Measurements from ENCODE around the gene SEC63. TPM values are rescaled to one million over a fixed set of nuclear protein-coding genes. Genes with fewer than 3 reads are reported as not detected.
"Not testable (repeated sequence)": the region's sequence is repeated elsewhere in the genome, so short reads cannot be mapped to it uniquely, and the experiment has no call there.

SEC63 gene, protein sequence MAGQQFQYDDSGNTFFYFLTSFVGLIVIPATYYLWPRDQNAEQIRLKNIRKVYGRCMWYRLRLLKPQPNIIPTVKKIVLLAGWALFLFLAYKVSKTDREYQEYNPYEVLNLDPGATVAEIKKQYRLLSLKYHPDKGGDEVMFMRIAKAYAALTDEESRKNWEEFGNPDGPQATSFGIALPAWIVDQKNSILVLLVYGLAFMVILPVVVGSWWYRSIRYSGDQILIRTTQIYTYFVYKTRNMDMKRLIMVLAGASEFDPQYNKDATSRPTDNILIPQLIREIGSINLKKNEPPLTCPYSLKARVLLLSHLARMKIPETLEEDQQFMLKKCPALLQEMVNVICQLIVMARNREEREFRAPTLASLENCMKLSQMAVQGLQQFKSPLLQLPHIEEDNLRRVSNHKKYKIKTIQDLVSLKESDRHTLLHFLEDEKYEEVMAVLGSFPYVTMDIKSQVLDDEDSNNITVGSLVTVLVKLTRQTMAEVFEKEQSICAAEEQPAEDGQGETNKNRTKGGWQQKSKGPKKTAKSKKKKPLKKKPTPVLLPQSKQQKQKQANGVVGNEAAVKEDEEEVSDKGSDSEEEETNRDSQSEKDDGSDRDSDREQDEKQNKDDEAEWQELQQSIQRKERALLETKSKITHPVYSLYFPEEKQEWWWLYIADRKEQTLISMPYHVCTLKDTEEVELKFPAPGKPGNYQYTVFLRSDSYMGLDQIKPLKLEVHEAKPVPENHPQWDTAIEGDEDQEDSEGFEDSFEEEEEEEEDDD
- total RNA-seq (2014; rRNA removed), result 12.4 and 27.1 TPM in 2 replicates
- polyA plus RNA-seq (2012), result 32.4 TPM

DNA sequence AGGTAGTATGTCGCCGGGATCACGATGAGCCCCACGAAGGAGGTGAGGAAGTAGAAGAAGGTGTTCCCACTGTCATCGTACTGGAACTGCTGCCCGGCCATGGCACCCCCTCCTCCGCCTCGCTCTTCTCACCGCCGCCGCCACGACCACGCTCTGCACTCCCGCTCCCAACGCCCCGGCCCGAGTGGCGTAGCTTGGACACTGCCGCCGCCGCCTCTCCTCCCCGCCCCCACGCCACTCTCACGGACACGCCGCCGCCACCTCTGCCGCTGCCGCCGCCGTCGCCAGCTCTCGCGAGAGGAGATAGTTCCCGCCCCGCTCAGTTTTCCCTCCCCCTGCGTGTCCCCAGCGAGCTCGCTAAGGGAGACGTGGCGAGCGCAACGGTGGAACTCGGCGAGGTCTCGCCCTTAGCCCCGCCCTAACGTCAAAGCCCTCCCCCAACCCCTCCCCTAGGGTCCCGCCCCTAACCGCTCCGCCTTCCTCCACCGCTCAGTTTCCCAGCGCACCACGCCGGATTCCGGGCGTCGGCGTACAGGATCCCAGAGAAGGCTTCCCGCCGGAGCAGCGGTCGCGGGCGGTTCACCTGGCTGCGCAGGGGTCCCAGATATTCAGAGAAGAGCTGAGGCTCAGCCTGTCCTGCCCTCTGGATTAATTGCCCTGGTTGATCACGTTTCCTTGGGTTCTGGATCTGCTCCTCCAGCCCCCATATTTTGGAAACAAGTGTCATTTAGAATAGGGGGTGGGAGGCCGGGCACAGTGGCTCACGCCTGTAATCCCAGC, at the start of gene SEC63:
TSS of gene SEC63 (minus strand) at position 300 of the 780 bp plus-strand sequence. CDS start at position 101, 199 bp downstream.
- peak; percentile 96 for DNase-seq (ENCODE audit: low read depth)

DNA sequence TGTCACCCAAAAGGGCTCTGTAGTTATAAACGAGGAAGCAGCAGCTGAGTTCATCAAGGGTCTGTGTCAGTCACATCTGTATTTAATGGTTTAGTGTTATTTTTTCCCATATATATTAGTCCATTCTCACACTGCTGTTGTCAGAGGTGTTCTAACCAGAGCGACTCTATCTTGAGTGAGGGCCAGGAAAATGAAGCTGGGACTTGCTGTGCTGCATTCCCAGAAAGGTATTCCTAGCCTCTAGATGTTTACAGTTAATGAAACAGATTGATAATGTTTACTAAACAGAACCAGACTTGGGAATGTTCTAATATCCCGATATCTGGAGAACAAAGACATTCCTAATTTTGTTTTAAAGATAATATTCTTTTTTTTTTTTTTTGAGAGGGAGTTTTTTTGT, 48.0 kb upstream of the SEC63 start:
- no peak for DNase-seq (ENCODE audit: low read depth)

DNA sequence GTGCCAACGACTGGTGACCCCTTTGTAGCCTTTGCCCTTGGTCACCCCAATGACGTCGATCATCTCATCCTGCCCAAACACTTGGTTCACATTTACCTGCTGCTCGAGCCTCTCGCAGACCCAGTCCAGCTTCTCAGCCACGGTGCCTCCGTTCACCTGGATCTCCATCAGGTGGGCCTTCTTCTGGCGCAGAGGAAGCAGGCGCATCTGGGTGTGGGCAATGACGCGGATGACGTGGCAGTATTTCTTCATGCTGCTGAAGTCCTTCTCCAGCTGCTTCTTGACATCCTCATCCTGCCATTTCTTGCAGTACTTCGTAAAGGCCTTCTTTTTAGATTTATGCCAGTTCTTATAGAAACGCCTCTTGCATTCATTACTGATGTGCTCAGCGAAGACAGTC, 46.9 kb upstream of the SEC63 start:
- DNase-seq (ENCODE audit: low read depth), result no peak

DNA sequence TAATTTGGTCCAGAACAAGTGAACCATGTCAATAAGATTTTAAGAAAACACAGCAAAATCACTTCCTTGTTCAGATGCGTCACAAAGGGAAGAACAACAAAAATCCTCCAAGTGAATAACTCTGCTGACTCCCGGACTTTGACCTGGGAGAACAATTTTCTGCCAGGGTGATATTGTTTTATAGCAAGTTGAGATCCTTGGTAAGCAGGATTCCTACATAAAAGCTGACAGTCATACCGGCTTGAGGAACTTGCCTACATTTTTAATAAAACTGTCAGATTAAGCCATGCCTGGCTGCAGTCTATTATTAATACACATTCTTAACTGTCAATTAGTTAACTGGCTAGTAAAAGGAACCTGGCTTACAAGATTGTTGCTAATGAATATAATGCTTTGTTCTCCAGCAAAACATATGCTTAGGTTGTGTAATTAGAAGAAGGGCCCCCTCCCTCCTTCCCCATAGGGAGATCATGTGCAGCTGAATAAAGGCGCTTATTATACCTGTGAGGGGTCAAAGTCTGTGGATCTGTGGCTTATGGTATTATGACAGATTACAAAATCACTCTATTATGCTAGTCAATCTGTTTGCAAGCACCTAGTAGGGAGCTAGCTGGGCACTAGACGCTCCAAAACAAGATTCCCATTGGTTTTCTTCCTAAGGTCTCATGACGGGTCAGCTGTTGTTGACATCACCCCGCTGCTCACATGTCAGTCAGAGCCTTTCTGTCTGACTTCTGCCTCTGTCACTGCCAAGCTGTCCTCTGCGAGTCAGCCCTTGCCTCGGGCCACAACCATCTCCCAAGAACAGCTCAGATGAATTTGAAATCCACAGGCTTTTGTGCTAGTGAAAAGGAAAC, 44.6 kb upstream of the SEC63 start:
- peak; percentile 50 for DNase-seq (ENCODE audit: low read depth)

DNA sequence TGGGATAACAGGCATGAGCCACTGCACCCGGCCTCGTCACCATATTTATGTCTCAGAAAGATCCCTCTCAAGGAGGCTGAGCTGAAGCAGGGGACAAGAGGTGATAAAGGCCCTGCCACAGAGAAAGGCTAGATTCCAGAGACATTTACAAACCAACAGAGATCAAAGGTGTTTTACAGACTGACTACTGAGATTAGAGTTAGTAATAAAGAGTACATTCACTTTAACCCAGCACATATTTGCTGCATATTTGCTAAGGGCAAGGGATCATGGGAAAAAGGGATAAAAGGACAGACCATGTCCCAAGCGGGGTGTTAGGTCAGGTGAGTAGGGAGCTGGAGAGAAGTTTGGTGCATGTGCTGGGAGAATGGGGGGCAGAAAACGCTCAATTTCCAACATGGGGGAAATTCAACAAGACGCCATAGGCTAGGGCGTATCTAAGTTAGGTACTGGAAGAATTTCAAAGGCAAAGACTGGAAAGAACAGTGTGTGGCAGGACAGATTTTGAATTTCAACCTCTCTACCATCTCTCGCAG, 43.8 kb upstream of the SEC63 start:
- no peak for DNase-seq (ENCODE audit: low read depth)

DNA sequence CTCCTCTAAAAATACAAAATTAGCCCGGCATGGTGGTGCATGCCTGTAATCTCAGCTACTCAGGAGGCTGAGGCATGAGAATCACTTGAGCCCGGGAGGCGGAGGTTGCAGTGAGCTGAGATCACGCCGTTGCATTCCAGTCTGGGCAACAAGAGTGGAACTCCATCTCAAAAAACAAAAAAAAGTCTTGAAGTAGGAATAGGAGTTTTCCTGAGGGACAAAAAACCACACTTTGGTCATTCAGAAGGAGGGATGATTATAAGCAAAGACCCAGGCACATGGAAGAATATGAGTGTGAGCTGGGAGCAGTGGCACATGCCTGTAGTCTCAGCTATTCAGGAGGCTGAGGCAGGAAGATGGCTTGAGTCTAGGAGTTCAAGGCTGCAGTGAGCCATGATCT, 42.3 kb upstream of the SEC63 start:
- not testable (repeated sequence) for DNase-seq (ENCODE audit: low read depth)

DNA sequence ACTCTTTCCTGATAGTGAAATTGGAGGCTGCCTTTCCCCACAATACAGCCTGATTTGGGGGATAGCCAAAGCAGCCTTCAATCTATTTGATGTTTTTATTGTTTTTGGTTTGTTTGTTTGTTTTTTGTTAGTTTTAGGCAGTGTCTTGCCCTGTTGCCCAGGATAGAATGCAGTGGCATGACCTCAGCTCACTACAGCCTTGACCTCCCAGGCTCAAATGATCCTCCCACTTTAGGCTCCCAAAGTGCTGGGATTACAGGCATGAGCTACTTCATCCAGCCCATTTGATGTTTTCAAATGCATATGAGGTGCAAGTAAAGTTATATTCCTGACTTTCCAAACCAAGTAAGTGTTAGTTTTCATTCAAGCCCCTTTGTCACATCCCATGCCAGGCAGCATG, 41.3 kb upstream of the SEC63 start:
- no peak for DNase-seq (ENCODE audit: low read depth)

DNA sequence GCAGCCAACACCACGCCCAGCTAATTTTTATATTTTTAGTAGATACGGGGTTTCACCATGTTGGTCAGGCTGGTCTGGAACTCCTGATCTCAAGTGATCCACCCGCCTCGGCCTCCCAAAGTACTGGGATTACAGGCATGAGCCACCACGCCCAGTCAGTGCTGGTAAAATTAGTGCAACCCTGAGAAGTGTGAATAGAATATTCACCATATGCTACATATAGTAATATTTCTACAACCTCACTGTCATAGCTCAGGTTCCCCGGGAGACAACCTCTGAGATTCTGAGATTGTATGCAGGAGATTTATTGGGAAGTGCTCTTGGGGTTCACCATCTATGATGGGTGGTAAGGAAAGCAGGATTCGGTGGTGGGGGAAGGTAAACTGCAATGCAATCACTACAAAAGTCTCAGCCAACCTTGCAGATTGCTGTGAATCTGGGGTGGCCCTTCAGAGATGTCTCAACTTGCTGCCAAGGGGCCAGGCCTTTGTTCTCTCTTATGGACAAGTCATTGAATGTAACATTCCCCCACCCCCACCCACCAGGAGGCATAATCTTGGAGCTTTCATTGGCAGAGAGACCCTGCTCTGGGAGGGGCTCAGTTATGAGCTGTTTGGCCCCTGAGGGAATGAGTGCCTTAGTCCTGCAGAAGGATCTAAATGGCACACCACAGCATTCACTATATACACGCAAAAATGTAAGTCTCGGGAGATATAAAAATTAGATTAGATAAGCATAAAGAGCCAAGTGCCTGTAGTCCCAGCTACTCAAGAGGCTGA, 34.0 kb upstream of the SEC63 start:
- DNase-seq (ENCODE audit: low read depth), result no peak

DNA sequence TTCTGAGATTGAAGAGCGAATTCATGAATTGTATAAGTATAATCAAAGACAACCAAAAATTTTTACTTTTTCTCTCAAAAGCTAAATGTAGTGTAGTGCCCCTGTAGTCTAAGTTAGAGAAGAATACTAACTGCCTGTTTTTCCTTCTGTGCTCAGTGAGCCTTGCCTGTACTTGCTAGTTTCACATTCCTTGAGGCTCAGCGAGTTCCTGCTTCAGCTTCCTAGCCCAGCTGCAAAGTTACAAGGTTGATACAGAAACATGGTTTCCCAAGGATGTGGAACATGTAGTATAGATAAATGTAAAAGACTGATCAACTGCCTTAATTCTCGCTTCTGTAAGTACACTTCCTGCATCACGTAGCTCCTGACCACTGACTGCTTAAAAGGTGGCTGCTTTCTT, 33.1 kb upstream of the SEC63 start:
- no peak for DNase-seq (ENCODE audit: low read depth)

DNA sequence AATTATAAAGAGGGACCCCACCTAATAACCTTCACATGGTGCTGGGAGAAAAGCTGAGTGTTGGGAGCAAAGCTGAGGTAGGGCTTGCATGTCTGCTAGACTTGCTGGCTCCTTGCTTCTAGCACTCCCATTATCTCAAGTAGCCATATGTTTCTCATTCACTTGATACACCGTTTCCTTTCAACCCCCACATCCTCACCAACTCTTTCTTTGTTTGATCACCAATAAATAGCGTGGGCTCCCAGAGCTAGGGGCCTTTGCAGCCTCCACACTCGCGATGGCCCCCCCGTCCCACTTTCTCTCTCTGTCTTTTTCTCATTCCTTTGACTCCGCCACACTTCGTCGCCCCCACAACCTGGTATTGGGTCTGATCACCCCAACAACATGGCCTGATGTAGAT, 32.6 kb upstream of the SEC63 start:
- not testable (repeated sequence) for DNase-seq (ENCODE audit: low read depth)

DNA sequence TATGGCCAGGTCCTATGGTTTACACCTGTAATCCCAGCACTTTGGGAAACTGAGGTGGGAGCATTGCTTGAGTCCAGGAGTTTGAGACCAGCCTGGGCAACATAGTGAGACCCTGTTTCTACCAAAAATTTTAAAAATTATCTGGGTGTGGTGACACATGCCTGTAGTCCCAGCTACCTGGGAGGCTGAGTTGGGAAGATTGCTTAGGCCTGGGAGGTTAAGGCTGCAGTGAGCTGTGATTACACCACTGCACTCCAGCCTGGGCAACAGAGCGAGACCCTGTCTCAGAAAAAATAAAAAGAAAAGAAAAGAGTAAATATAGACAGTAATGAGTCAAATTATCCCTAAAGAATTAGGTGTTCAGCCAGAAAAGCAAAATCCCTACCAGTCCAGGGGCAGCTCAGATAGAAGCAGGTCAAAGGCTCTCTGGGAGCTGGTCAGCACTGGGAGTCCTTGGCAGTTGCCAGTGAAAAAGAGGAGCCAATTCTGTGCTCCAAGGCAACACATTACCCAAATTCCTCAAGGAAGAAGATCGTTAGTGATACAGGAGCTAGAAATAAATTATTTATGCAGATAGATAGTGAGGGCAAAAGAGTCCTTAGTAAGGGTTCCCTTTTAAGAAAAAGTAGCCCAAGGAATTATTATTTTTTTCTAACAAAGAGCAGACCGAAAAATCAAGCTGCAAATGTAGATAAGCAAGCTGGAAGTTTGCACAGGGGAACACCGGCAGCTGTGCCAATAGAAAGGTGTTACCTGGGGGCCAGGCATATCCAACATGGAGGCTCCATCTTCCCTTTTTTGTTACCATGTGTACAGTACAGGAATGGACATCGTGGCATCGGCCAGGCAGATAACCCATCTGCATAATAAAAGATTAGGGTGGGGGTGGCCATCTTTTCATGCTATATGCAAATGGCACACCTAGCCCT, 31.4 kb upstream of the SEC63 start:
- DNase-seq (ENCODE audit: low read depth), result no peak

DNA sequence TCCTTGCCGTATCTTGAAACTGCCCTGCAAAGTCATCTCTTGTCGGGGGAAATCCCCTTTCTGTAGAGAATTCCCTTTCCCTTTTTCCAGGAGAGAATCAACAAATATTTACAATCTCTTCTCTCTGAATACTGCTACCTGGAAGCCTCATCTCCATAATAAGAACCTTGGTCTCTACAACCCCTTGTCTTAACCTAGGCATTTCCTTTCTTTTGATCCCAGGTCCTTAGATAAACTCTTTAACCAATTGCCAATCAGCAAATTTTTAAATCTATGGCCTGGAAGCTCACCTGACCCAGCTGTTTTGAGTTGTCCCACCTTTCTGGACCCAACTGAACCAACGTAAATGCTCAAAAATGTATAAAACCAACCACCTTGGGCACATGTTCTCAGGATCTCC, 30.6 kb upstream of the SEC63 start:
- DNase-seq (ENCODE audit: low read depth), result no peak

DNA sequence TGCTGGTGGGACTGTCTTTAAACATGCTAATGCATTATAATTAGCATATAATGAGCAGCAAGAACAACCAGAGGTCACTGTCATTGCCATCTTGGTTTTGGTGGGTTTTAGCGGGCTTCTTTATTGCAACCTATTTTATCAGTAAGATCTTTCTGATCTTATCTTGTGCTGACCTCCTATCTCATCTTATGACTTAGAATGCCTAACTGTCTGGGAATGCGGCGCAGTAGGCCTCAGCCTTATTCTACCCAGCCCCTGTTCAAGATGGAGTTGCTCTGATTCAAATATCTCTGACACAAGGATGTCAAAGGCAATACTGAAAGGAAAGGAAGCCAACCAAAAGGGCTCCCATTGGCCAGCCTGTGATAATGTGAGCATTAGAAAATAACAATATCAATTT, 29.8 kb upstream of the SEC63 start:
- no peak for DNase-seq (ENCODE audit: low read depth)

DNA sequence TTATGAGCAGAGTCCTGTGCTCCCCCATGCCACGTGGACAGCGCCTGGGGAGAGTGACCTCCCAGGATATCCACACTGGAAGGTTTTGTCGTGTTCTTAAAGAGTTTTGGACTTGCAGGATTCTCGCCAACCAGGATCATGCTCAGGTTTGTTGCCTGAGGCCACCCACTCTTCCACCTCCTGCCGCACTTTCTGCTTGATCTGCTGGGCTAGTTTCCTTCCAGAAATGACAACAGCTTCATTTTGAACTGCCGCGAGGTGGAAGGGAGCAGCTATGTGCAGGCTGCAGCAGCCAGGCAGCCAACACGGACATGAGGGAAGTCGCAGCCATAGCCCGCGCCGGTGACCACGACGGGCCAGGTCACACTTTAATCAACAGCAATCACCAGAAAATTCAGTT, 27.7 kb upstream of the SEC63 start:
- no peak for DNase-seq (ENCODE audit: low read depth)

DNA sequence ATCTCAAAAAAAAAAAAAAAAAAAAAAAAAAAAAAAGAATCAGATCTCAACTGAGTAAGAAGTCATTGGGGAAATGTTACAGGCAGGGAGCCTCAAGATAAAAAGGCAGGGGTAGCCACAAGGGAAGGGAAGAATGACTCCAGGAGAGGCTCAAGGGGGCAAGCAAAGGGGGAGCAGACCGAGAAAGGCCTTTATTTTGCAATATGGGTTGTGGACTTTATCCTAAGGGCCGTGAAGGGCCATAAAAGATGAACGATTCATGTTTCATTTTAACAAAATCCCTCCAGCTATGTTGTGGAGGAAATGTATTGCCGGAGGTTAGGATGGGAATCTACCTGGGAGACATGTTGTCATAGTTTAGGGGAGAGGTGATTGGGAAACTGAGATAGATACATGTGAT, 25.8 kb upstream of the SEC63 start:
- no peak for DNase-seq (ENCODE audit: low read depth)

DNA sequence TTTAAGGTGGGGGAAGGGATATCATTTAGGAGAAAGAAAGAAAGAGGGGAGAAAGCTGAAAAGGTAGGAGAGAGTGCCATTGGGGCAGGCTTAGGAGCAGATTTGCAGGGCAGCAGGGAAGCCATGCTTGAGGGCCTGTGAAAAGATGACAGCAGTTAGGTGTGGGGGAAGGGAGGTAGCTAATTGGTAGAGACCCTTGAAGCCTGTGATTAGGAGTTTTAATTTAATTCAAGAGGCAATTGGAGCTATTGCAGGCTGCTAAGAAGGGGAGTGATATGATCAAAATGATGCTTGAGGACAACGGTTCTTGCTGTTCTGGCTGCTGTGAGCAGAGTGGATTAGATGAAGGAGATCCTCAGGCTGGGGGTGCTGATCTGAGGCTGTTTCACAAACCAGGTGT, 24.5 kb upstream of the SEC63 start:
- DNase-seq (ENCODE audit: low read depth), result no peak

DNA sequence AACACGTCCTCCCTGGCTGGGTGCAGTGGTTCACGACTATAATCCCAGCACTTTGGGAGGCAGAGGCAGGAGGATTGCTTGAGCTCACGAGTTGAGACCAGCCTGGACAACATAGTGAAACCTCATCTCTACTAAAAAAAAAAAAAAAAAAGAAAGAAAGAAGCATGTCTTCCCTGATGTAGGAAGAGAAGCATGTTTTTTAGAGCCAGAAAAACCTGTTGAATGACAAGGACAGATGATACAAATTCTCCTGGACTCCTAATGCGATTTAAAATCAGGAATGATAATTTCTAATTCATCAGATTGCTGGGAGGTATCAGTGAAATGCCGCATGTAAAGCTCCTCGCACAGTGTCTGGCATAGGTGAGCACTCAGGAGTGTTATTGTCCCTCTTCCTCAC, 23.7 kb upstream of the SEC63 start:
- DNase-seq (ENCODE audit: low read depth), result no peak

DNA sequence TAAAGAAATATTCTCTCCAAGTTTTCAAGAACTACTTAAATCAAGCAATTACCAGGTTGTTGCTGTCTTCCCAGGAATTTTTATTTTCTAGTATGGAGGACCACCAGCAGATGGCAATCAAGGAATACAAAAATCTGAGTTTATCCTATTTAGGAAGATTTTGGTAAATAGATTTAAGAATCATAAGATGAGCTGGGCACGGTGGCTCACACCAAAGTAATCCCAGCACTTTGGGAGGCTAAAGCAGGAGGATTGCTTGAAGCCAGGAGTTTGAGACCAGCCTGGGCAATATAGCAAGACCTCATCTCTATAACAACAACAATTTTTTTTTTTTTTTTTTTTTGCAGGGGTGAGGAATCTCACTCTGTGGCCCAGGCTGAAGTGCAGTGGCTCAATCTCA, 19.3 kb upstream of the SEC63 start:
- DNase-seq (ENCODE audit: low read depth), result peak; percentile 41

Measured in LHCN-M2 (cell line).